Spinal cord (tissue), 10 donors: Measurements from ENCODE around the gene IL31RA. TPM values are rescaled to one million over a fixed set of nuclear protein-coding genes. Genes with fewer than 3 reads are reported as not detected.
"Not testable (repeated sequence)": the region's sequence is repeated elsewhere in the genome, so short reads cannot be mapped to it uniquely, and the experiment has no call there.

ENCODE experiments used
- DNase-seq, 6 donors: peaks; one replicate each; pipeline versions ENCODE4 v3.0.0 to v3.0.0-alpha.2; 2013 to 2015; ENCODE audit warnings: low spot score in 6 of 6, low read depth in 4 of 6
- H3K27ac ChIP-seq: one replicate; pipeline ENCODE4 v1.5.1; 2013; ENCODE audit warnings: low read depth, low read length, control low read depth
- H3K27me3 ChIP-seq: one replicate; pipeline ENCODE4 v1.6.1; 2013; ENCODE audit warnings: low read length; ENCODE audit not compliant: control insufficient read depth, insufficient read depth
- H3K36me3 ChIP-seq: one replicate; pipeline ENCODE4 v1.6.1; 2013; ENCODE audit warnings: low read length; ENCODE audit not compliant: control insufficient read depth, insufficient read depth
- H3K4me1 ChIP-seq: one replicate; pipeline ENCODE4 v1.6.1; 2013; ENCODE audit warnings: low read length; ENCODE audit not compliant: control insufficient read depth, insufficient read depth
- H3K4me3 ChIP-seq: one replicate; pipeline ENCODE4 v1.5.1; 2013; ENCODE audit warnings: low read depth, low read length, control low read depth
- H3K9me3 ChIP-seq: one replicate; pipeline ENCODE4 v1.6.1; 2013; ENCODE audit warnings: low read length; ENCODE audit not compliant: control insufficient read depth, insufficient read depth
- WGBS: methylation state at CpG from one replicate; pipeline ENCODE4 v1.1.5; 2013; ENCODE audit warnings: missing lambda C conversion rate; ENCODE audit not compliant: insufficient coverage; 5-methylcytosine and 5-hydroxymethylcytosine counted together
- long read RNA-seq, 4 donors: transcript quantifications; one replicate each; lab custom pipeline, GENCODE V29; 2026
- polyA plus RNA-seq, 2 donors: library from polyadenylated mRNA; unstranded; fragments of 120-200 nt; gene quantifications; one replicate each; pipeline ENCODE4 v1.2.1, GENCODE V29; 2013; ENCODE audit not compliant: insufficient read length in 2 of 2
- total RNA-seq, 2 donors: library from RNA; depleted of rRNA in 1 of 2; stranded (reverse); fragments of 120-200 nt in 1 of 2; fragments of >200 nt in 1 of 2; gene quantifications; one replicate each; pipeline versions ENCODE4 v1.2.3 to v1.2.4, GENCODE V29; 2013 to 2014
- donor health status: healthy.

The IL31RA gene
- total RNA-seq (1 to 10 TPM in 1 of 2 donors, under 1 TPM in 1; 0.17 to 9.7 TPM), polyA plus RNA-seq (under 1 TPM; 0.17 to 0.38 TPM)
- long read RNA-seq, donor 1, result 0 reads
- long read RNA-seq, donor 2, result 0 reads
- long read RNA-seq, donor 3, result 0 reads
- long read RNA-seq, donor 4, result 0 reads

DNA sequence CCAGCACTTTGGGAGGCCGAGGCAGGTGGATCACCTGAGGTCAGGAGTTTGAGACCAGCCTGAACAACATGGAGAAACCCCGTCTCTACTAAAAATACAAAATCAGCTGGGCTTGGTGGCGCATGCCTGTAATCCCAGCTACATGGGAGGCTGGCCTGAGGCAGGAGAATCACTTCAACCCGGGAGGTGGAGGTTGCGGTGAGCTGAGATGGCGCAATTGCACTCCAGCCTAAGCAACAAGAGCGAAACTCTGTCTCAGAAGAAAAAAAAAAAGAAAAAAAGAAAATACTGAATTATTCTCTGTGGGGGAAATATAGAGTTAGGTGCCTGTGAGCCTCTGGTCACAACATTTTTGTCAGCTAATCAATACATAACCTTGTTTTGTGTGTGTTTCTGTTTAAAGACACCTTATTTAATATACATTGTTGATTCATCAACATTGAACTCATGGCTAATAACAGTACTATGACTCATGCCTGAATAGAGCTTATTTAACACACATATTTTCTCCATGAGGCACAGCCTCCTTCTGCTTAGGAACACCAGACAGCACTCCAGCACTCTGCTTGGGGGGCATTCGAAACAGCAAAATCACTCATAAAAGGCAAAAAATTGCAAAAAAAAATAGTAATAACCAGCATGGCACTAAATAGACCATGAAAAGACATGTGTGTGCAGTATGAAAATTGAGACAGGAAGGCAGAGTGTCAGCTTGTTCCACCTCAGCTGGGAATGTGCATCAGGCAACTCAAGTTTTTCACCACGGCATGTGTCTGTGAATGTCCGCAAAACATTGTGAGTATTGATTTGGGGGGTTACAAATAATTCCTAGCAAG is at the start of gene IL31RA:
Gene IL31RA, plus strand, starts transcription at position 519 of the 836 bp plus-strand sequence. Its CDS starts 214 bp downstream, at position 733.
- Histone ChIP-seq H3K27me3 (no peaks in the 10 kb centered on the region), H3K36me3 (no peaks in the 10 kb centered on the region), H3K9me3 (no peaks in the 10 kb centered on the region), H3K4me3 (no peak within 1 kb of the TSS), H3K4me1 (no peaks in the 10 kb centered on the region), H3K27ac (no peak within 1 kb of the TSS)
- 89% methylated on average over 5 of the region's 10 CpGs for WGBS
- no peak for DNase-seq

DNA sequence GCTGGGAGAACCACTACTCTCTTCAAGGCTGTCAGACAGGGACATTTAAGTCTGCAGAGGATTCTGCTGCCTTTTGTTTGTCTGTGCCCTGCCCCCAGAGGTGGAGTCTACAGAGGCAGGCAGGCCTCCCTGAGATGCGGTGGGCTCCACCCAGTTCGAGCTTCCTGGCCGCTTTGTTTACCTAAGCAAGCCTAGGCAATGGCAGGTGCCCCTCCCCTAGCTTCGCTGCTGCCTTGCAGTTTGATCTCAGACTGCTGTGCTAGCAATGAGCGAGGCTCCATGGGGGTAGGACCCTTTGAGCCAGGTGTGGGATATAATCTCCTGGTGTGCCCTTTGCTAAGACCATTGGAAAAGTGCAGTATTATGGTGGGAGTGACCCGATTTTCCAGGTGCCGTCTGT is 42.3 kb upstream of the IL31RA start:
- not testable (repeated sequence) for H3K27me3 ChIP-seq, H3K36me3 ChIP-seq, H3K27ac ChIP-seq, H3K4me3 ChIP-seq, H3K9me3 ChIP-seq, H3K4me1 ChIP-seq, DNase-seq
- 95% methylated on average over 5 of the region's 7 CpGs for WGBS

DNA sequence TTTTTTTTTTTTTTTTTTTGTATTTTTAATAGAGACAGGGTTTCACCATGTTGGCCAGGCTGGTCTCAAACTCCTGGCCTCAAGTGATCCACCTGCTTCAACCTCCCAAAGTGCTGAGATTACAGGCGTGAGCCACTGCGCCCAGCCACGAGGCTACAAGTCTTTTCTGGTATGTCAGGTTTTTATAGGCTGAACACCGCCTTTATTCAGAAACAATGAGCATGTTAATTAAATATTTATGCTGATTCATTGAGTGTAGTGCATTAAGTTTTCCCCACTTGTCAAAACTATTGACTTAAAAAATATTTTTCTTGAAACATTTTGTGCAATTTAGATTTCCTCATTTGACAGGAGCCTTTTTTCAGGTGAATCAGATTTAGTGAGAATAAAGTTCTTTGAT is 35.2 kb upstream of the IL31RA start:
- H3K27me3 ChIP-seq, DNase-seq, H3K4me3 ChIP-seq, H3K36me3 ChIP-seq, H3K9me3 ChIP-seq, H3K27ac ChIP-seq, H3K4me1 ChIP-seq: not testable (repeated sequence)
- no CpG with 5 or more reads among the region's 4 CpGs for WGBS

DNA sequence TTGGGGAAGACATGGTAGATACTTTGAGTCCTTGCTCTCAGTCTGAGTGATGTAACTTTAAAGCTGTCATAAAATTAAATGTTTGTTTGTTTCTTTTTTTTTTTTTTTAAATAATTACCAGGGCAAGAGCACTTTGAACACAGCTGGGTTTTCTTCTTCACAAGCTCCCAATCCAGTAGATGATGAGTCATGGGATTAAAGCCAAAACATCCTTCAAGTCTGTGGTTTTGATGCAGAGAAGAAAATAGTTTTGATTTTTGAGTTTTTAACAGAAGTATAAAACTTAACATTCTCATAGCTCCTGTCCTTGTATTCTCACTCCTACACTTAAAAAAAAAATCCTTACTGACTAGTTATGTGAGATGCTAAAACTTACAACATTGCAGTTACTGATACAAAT is 34.8 kb upstream of the IL31RA start:
- Histone ChIP-seq H3K27me3 (peaks cover 4% of the 10 kb centered on the region), H3K4me1 (no peaks in the 10 kb centered on the region), H3K9me3 (no peaks in the 10 kb centered on the region), H3K4me3 (no peak overlapping the region), H3K36me3 (no peaks in the 10 kb centered on the region), H3K27ac (no peak overlapping the region)
- DNase-seq, result no peak

GRCh38 chr5:55817030-55817429 is 34.1 kb upstream of the IL31RA start:
- no peak for DNase-seq
- Histone ChIP-seq H3K4me3 (no peak overlapping the region), H3K27ac (no peak overlapping the region), H3K36me3 (no peaks in the 10 kb centered on the region), H3K9me3 (no peaks in the 10 kb centered on the region), H3K27me3 (peaks cover 11% of the 10 kb centered on the region), H3K4me1 (peaks cover 3% of the 10 kb centered on the region)
- WGBS, result no CpG with 5 or more reads among the region's 2 CpGs

- Histone ChIP-seq H3K36me3 (no peaks in the 10 kb centered on the region), H3K27me3 (peaks cover 15% of the 10 kb centered on the region), H3K4me1 (peaks cover 5% of the 10 kb centered on the region), H3K4me3 (no peak overlapping the region), H3K9me3 (no peaks in the 10 kb centered on the region), H3K27ac (no peak overlapping the region)
- WGBS, result 72% methylated on average over 5 of the region's 6 CpGs
- DNase-seq, result no peak
These were observed 30.7 kb upstream of the IL31RA start for GRCh38 chr5:55820488-55820887.

GRCh38 chr5:55821731-55822512 is 29.2 kb upstream of the IL31RA start:
- Histone ChIP-seq H3K4me1 (peaks cover 5% of the 10 kb centered on the region), H3K36me3 (no peaks in the 10 kb centered on the region), H3K27ac (no peak overlapping the region), H3K4me3 (peak overlapping the region; percentile 21), H3K9me3 (no peaks in the 10 kb centered on the region), H3K27me3 (peaks cover 15% of the 10 kb centered on the region)
- peak in 1 of 6 donors; percentile 20 for DNase-seq
- WGBS, result 5% methylated on average over 45 of the region's 45 CpGs

DNA sequence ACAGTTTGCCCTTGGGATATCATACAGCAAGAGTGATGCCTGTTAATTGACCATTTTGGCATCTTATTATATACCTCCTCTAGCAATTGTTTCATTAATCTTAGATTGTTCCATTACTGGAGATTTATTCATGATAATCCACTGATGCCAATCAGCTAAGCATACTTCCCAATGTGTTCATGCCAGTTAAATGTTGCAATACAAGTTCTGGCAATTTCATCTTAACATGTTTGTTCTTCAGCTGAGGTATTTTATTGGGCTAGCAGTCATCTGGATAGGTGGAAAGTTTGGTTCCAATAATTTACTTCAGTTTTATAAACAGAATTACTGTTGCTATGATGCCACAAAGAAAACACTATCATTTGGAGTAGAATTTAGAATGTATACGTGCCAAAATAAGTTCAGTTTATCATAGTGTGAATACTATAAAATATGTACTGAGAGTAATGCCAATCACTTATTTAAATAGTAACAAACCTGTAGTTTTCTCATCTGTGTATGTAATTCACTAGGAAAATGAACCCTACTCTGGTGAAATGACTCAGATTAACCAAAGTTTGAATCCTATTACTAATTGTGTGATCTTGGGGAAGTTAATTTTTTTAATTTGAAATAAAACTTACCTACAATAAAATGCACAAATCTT is 27.9 kb upstream of the IL31RA start:
- no CpG with 5 or more reads among the region's 1 CpG for WGBS
- H3K4me3 ChIP-seq, result no peak overlapping the region
- no peak overlapping the region for H3K27ac ChIP-seq
- H3K27me3 ChIP-seq, result peaks cover 15% of the 10 kb centered on the region
- H3K36me3 ChIP-seq, result no peaks in the 10 kb centered on the region
- H3K4me1 ChIP-seq, result peaks cover 5% of the 10 kb centered on the region
- DNase-seq, result no peak
- no peaks in the 10 kb centered on the region for H3K9me3 ChIP-seq

GRCh38 chr5:55829956-55830355 is 21.2 kb upstream of the IL31RA start:
- Histone ChIP-seq H3K9me3 (no peaks in the 10 kb centered on the region), H3K4me3 (no peak overlapping the region), H3K27ac (no peak overlapping the region), H3K4me1 (no peaks in the 10 kb centered on the region), H3K27me3 (no peaks in the 10 kb centered on the region), H3K36me3 (no peaks in the 10 kb centered on the region)
- WGBS, result 90% methylated on average over 2 of the region's 3 CpGs
- no peak for DNase-seq
